HG03565 (cell line): ENCODE data around the gene GADD45GIP1.
"Not testable (repeated sequence)": the region's sequence is repeated elsewhere in the genome, so short reads cannot be mapped to it uniquely, and the experiment has no call there.

Experiments used
- ATAC-seq: cut with Tn5 transposase; IDR thresholded peaks from one replicate; pipeline ENCODE4 v1.9.1; 2021; ENCODE audit warnings: mild to moderate bottlenecking, moderate library complexity; ENCODE audit not compliant: unreplicated experiment

The GADD45GIP1 gene

GRCh38 chr19:12965017-12965811, 8.2 kb upstream of the GADD45GIP1 start:
- ATAC-seq = no peak

- no peak for ATAC-seq
Measured at GRCh38 chr19:12959481-12959880, 2.5 kb upstream of the GADD45GIP1 start.

GRCh38 chr19:12957389-12957952, 448 bp upstream of the GADD45GIP1 start:
- ATAC-seq = not testable (repeated sequence)

GRCh38 chr19:12955996-12956395, 1.0 kb downstream of the GADD45GIP1 start:
- ATAC-seq = no peak

GRCh38 chr19:12955575-12955974, 1.4 kb downstream of the GADD45GIP1 start:
- not testable (repeated sequence) for ATAC-seq

- ATAC-seq = no peak
Measured at GRCh38 chr19:12954612-12954962, 2.4 kb downstream of the GADD45GIP1 start.

- ATAC-seq = no peak
Measured at GRCh38 chr19:12953799-12954611, 3.0 kb downstream of the GADD45GIP1 start.

GRCh38 chr19:12953138-12953798, 3.8 kb downstream of the GADD45GIP1 start:
- ATAC-seq = no peak

GRCh38 chr19:12952488-12953137, 4.4 kb downstream of the GADD45GIP1 start:
- no peak for ATAC-seq

GRCh38 chr19:12952050-12952449, 5.0 kb downstream of the GADD45GIP1 start:
- ATAC-seq = not testable (repeated sequence)

GRCh38 chr19:12949363-12950283, 7.4 kb downstream of the GADD45GIP1 start:
- ATAC-seq = no peak

GRCh38 chr19:12948612-12949362, 8.2 kb downstream of the GADD45GIP1 start:
- ATAC-seq = no peak

- no peak for ATAC-seq
Measured at GRCh38 chr19:12947702-12948611, 9.1 kb downstream of the GADD45GIP1 start.

- ATAC-seq = no peak
Measured at GRCh38 chr19:12946731-12947496, 10.1 kb downstream of the GADD45GIP1 start.

GRCh38 chr19:12946092-12946721, 10.8 kb downstream of the GADD45GIP1 start:
- peak; percentile 10 for ATAC-seq

GRCh38 chr19:12945479-12946091, 11.4 kb downstream of the GADD45GIP1 start, which contains the start of gene RAD23A:
TSS of gene RAD23A (plus strand) at chr19:12945862. CDS start at chr19:12945949, 87 bp downstream.
- ATAC-seq = peak; percentile 69
